SK-N-SH treated with all-trans-retinoic acid at 6 μM for 48 hours (cell line): ENCODE data around the gene FOXS1.

Source experiments
- ATAC-seq: fragments of 200-7000 bp; cut with Tn5 transposase; 3 replicates; pipeline ENCODE4 v1.9.1; 2020; ENCODE audit warnings: mild to moderate bottlenecking, moderate library complexity
- ARNTL ChIP-seq: fragments of 450-650 bp; formaldehyde crosslinking; IDR thresholded peaks from 2 replicates; pipeline ENCODE4 v1.5.0; 2020; ENCODE audit warnings: low read depth, mild to moderate bottlenecking, moderate library complexity, borderline replicate concordance
- CSDC2 ChIP-seq: fragments of 250-450 bp; sonication (Bioruptor Pico); IDR thresholded peaks from 2 replicates; pipeline ENCODE4 v1.5.0; 2020; ENCODE audit warnings: mild to moderate bottlenecking, moderate library complexity
- CSRNP3 ChIP-seq: fragments of 250-450 bp; sonication (Bioruptor Pico); IDR thresholded peaks from 2 replicates; pipeline ENCODE4 v1.5.1; 2021; ENCODE audit warnings: mild to moderate bottlenecking, moderate library complexity
- ISL1 ChIP-seq: fragments of 250-450 bp; sonication (Bioruptor Pico); IDR thresholded peaks from 2 replicates; pipeline ENCODE4 v2.1.2; 2022; ENCODE audit warnings: mild to moderate bottlenecking, moderate library complexity
- OSR1 ChIP-seq: fragments of 250-450 bp; sonication (Bioruptor Pico); IDR thresholded peaks from 2 replicates; pipeline ENCODE4 v1.8.0; 2022; ENCODE audit warnings: moderate library complexity, mild to moderate bottlenecking, inconsistent platforms
- PATZ1 ChIP-seq: fragments of 250-450 bp; sonication (Bioruptor Pico); IDR thresholded peaks from 2 replicates; pipeline ENCODE4 v1.8.0; 2020; ENCODE audit warnings: mild to moderate bottlenecking, moderate library complexity, borderline replicate concordance
- PPARA ChIP-seq: fragments of 250-450 bp; sonication (Bioruptor Pico); IDR thresholded peaks from 2 replicates; pipeline ENCODE4 v1.5.0; 2020; ENCODE audit warnings: mild to moderate bottlenecking, borderline replicate concordance
- RARB ChIP-seq: fragments of 250-450 bp; sonication (Bioruptor Pico); IDR thresholded peaks from 2 replicates; pipeline ENCODE4 v1.8.0; 2021; ENCODE audit warnings: mild to moderate bottlenecking, moderate library complexity
- SNAI2 ChIP-seq: fragments of 250-450 bp; sonication (Bioruptor Pico); IDR thresholded peaks from 2 replicates; pipeline ENCODE4 v1.5.0; 2020; ENCODE audit warnings: mild to moderate bottlenecking, moderate library complexity
- TCF4 ChIP-seq: fragments of 250-450 bp; sonication (Bioruptor Pico); IDR thresholded peaks from 2 replicates; pipeline ENCODE4 v1.8.0; 2021; ENCODE audit warnings: mild to moderate bottlenecking, moderate library complexity, borderline replicate concordance
- TOX ChIP-seq: fragments of 250-450 bp; sonication (Bioruptor Pico); IDR thresholded peaks from 2 replicates; pipeline ENCODE4 v1.8.0; 2021; ENCODE audit warnings: mild to moderate bottlenecking, moderate library complexity, borderline replicate concordance
- ZC3H10 ChIP-seq: fragments of 250-450 bp; sonication (Bioruptor Pico); IDR thresholded peaks from 2 replicates; pipeline ENCODE4 v1.5.1; 2021; ENCODE audit warnings: mild to moderate bottlenecking, moderate library complexity
- ZFP3 ChIP-seq: fragments of 250-450 bp; sonication (Bioruptor Pico); IDR thresholded peaks from 2 replicates; pipeline ENCODE4 v1.5.0; 2020; ENCODE audit warnings: mild to moderate bottlenecking, moderate library complexity
- ZFP30 ChIP-seq: fragments of 450-650 bp; formaldehyde crosslinking; IDR thresholded peaks from 2 replicates; pipeline ENCODE4 v1.5.0; 2022; ENCODE audit warnings: mild to moderate bottlenecking, moderate library complexity
- ZNF70 ChIP-seq: fragments of 450-650 bp; formaldehyde crosslinking; IDR thresholded peaks from 2 replicates; pipeline ENCODE4 v1.5.0; 2020; ENCODE audit warnings: mild to moderate bottlenecking, moderate library complexity
- ZNF8 ChIP-seq: fragments of 450-650 bp; formaldehyde crosslinking; IDR thresholded peaks from 2 replicates; pipeline ENCODE4 v1.5.0; 2020; ENCODE audit warnings: mild to moderate bottlenecking, moderate library complexity
- TF ChIP-seq, protein P1 (sequence below): fragments of 250-450 bp; sonication (Bioruptor Pico); IDR thresholded peaks from 2 replicates; pipeline ENCODE4 v1.8.0; 2021; ENCODE audit warnings: low read depth, mild to moderate bottlenecking, moderate library complexity, borderline replicate concordance
- TF ChIP-seq, protein P2 (sequence below): fragments of 250-450 bp; sonication (Bioruptor Pico); IDR thresholded peaks from 2 replicates; pipeline ENCODE4 v1.5.0; 2020; ENCODE audit warnings: mild to moderate bottlenecking, moderate library complexity
- TF ChIP-seq, protein P3 (sequence below): fragments of 250-450 bp; sonication (Bioruptor Pico); IDR thresholded peaks from 2 replicates; pipeline ENCODE4 v1.5.1; 2020; ENCODE audit warnings: low read depth, mild to moderate bottlenecking, moderate library complexity

Gene FOXS1

GRCh38 chr20:31860390-31861134, 15.2 kb upstream of the FOXS1 start:
- peak; percentile 41 for ATAC-seq
- no peak for TF ChIP-seq ZFP30 (CRISPR knock-in tag)

GRCh38 chr20:31859998-31860380, 14.6 kb upstream of the FOXS1 start:
- no peak for ATAC-seq
- TF ChIP-seq PATZ1 (CRISPR knock-in tag) (no peak), ARNTL (CRISPR knock-in tag) (no peak), ISL1 (CRISPR knock-in tag) (no peak), ZFP3 (no peak), ZNF8 (CRISPR knock-in tag) (no peak), ZFP30 (CRISPR knock-in tag) (no peak), ZC3H10 (no peak), PPARA (CRISPR knock-in tag) (no peak), ZNF70 (CRISPR knock-in tag) (no peak), CSDC2 (CRISPR knock-in tag) (no peak), SNAI2 (CRISPR knock-in tag) (no peak), TOX (no peak), CSRNP3 (no peak), RARB (CRISPR knock-in tag) (no peak), OSR1 (CRISPR knock-in tag) (no peak), TCF4 (CRISPR knock-in tag) (no peak)
- TF ChIP-seq, protein P1, sequence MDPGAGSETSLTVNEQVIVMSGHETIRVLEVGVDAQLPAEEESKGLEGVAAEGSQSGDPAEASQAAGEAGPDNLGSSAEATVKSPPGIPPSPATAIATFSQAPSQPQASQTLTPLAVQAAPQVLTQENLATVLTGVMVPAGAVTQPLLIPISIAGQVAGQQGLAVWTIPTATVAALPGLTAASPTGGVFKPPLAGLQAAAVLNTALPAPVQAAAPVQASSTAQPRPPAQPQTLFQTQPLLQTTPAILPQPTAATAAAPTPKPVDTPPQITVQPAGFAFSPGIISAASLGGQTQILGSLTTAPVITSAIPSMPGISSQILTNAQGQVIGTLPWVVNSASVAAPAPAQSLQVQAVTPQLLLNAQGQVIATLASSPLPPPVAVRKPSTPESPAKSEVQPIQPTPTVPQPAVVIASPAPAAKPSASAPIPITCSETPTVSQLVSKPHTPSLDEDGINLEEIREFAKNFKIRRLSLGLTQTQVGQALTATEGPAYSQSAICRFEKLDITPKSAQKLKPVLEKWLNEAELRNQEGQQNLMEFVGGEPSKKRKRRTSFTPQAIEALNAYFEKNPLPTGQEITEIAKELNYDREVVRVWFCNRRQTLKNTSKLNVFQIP = no peak
- TF ChIP-seq, protein P2, sequence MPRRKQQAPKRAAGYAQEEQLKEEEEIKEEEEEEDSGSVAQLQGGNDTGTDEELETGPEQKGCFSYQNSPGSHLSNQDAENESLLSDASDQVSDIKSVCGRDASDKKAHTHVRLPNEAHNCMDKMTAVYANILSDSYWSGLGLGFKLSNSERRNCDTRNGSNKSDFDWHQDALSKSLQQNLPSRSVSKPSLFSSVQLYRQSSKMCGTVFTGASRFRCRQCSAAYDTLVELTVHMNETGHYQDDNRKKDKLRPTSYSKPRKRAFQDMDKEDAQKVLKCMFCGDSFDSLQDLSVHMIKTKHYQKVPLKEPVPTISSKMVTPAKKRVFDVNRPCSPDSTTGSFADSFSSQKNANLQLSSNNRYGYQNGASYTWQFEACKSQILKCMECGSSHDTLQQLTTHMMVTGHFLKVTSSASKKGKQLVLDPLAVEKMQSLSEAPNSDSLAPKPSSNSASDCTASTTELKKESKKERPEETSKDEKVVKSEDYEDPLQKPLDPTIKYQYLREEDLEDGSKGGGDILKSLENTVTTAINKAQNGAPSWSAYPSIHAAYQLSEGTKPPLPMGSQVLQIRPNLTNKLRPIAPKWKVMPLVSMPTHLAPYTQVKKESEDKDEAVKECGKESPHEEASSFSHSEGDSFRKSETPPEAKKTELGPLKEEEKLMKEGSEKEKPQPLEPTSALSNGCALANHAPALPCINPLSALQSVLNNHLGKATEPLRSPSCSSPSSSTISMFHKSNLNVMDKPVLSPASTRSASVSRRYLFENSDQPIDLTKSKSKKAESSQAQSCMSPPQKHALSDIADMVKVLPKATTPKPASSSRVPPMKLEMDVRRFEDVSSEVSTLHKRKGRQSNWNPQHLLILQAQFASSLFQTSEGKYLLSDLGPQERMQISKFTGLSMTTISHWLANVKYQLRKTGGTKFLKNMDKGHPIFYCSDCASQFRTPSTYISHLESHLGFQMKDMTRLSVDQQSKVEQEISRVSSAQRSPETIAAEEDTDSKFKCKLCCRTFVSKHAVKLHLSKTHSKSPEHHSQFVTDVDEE (CRISPR knock-in tag) = no peak
- TF ChIP-seq, protein P3, sequence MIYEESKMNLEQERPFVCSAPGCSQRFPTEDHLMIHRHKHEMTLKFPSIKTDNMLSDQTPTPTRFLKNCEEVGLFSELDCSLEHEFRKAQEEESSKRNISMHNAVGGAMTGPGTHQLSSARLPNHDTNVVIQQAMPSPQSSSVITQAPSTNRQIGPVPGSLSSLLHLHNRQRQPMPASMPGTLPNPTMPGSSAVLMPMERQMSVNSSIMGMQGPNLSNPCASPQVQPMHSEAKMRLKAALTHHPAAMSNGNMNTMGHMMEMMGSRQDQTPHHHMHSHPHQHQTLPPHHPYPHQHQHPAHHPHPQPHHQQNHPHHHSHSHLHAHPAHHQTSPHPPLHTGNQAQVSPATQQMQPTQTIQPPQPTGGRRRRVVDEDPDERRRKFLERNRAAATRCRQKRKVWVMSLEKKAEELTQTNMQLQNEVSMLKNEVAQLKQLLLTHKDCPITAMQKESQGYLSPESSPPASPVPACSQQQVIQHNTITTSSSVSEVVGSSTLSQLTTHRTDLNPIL = no peak

GRCh38 chr20:31859266-31859997, 14.0 kb upstream of the FOXS1 start:
- ATAC-seq = no peak

More at GRCh38 chr20:31859266-31859997, 14.0 kb upstream of the FOXS1 start:
- TF ChIP-seq PATZ1 (CRISPR knock-in tag) (no peak), ISL1 (CRISPR knock-in tag) (no peak), ARNTL (CRISPR knock-in tag) (no peak), CSDC2 (CRISPR knock-in tag) (no peak), OSR1 (CRISPR knock-in tag) (no peak), TCF4 (CRISPR knock-in tag) (no peak), ZFP3 (no peak), ZNF8 (CRISPR knock-in tag) (no peak)
- TF ChIP-seq, protein P3 = no peak
- TF ChIP-seq, all 23 proteins: peak for 0
